K562 (cell line): ENCODE measurements around the gene PRKACB. TPM values are rescaled to one million over a fixed set of nuclear protein-coding genes. Genes with fewer than 3 reads are reported as not detected.

Source experiments
- ATAC-seq: fragments of 200-7000 bp; cut with Tn5 transposase; 3 replicates; pipeline ENCODE4 v1.9.1; 2020; ENCODE audit warnings: moderate library complexity
- BruUV-seq: library from RNA; stranded (reverse); fragments of 400-500 nt; replicated peaks from 2 replicates; lab custom pipeline; 2021; lab: Mats Ljungman, UMichigan
- CTCF ChIA-PET: fragments of 300-600 bp; formaldehyde crosslinking; extraction: SDS; loops from one replicate; lab custom pipeline; 2021; ENCODE audit warnings: low intra/inter-chr PET ratio; lab: Yijun Ruan, JAX
- POLR2A ChIA-PET: fragments of 300-600, 350-650 bp; sonication (Branson Sonifier 250); formaldehyde crosslinking; extraction: SDS; loops from one replicate; lab custom pipeline; 2021; ENCODE audit warnings: antibody characterized with exemption, inconsistent platforms; lab: Yijun Ruan, JAX
- DNase-seq, 4 experiments: peaks; one replicate each; pipeline versions ENCODE4 v3.0.0 to v3.0.0-alpha.2; 2011 to 2018; ENCODE audit warnings: low spot score in 3 of 4, mixed read lengths in 3 of 4; ENCODE audit errors: extremely low read depth in 1 of 4
- FAIRE-seq: peaks from 2 replicates; lab custom pipeline; 2011; peaks lifted over from hg19 to GRCh38; lab: Jason Lieb, UNC
- H2AFZ ChIP-seq: 2 replicates; pipeline ENCODE4 v1.6.0; 2011; ENCODE audit warnings: low read depth, low read length, control low read depth, inconsistent platforms
- H3K27ac ChIP-seq: fragments of 200-600 bp; 3 replicates; pipeline ENCODE4 v1.8.0; 2011; ENCODE audit warnings: low read depth, mild to moderate bottlenecking, control low read depth, inconsistent platforms, low read length, moderate library complexity, mixed read lengths; ENCODE audit errors: extremely low read depth
- H3K27me3 ChIP-seq, 2 experiments: fragments of 300-600 bp in 1 of 2; 2 replicates in 1 of 2; 3 replicates in 1 of 2; pipeline versions ENCODE4 v1.6.0 to v1.8.0; 2011; ENCODE audit warnings: inconsistent platforms in 2 of 2, low read length in 2 of 2, mild to moderate bottlenecking in 1 of 2, mixed read lengths in 1 of 2, moderate library complexity in 1 of 2; ENCODE audit not compliant: control insufficient read depth in 2 of 2, insufficient read depth in 2 of 2
- H3K36me3 ChIP-seq: fragments of 300-600 bp; 3 replicates; pipeline ENCODE4 v1.8.0; 2011; ENCODE audit warnings: mild to moderate bottlenecking, low read length, inconsistent platforms; ENCODE audit not compliant: control insufficient read depth, insufficient read depth
- H3K4me1 ChIP-seq, 2 experiments: fragments of 200-600 bp in 1 of 2; replicated peaks in 1 of 2; 2 replicates in 1 of 2; 3 replicates in 1 of 2; pipeline versions ENCODE4 v1.5.1 to v1.8.0; 2011; ENCODE audit warnings: inconsistent platforms in 2 of 2, low read length in 2 of 2, mild to moderate bottlenecking in 1 of 2, mixed read lengths in 1 of 2, moderate library complexity in 1 of 2; ENCODE audit not compliant: control insufficient read depth in 2 of 2, insufficient read depth in 2 of 2
- H3K4me2 ChIP-seq: 2 replicates; pipeline ENCODE4 v1.6.1; 2011; ENCODE audit warnings: low read length, control low read depth, inconsistent platforms, mixed read lengths; ENCODE audit not compliant: insufficient read depth
- H3K4me3 ChIP-seq: fragments of 200-600 bp; sonication (generic), shearing (Covaris generic); 2 replicates; pipeline ENCODE4 v1.5.1; 2016; ENCODE audit warnings: control low read depth, inconsistent platforms
- H3K79me2 ChIP-seq: fragments of 200-600 bp; 3 replicates; pipeline ENCODE4 v1.8.0; 2011; ENCODE audit warnings: low read length, inconsistent platforms; ENCODE audit not compliant: control insufficient read depth, insufficient read depth
- H3K9ac ChIP-seq, 2 experiments: 2 replicates each; pipeline versions ENCODE4 v1.6.0 to v1.6.1; 2011; ENCODE audit warnings: low read depth in 2 of 2, low read length in 2 of 2, control low read depth in 1 of 2, inconsistent platforms in 1 of 2, mild to moderate bottlenecking in 1 of 2, mixed read lengths in 1 of 2; ENCODE audit not compliant: insufficient read depth in 1 of 2
- H3K9me1 ChIP-seq: one replicate; pipeline ENCODE4 v1.6.0; 2011; ENCODE audit warnings: inconsistent platforms, mild to moderate bottlenecking, low read length, moderate library complexity; ENCODE audit not compliant: control insufficient read depth, insufficient read depth
- H3K9me3 ChIP-seq: replicated peaks from 2 replicates; pipeline ENCODE4 v1.5.1; 2011; ENCODE audit warnings: low read depth, low read length, inconsistent platforms; ENCODE audit not compliant: control insufficient read depth, insufficient read depth
- H4K20me1 ChIP-seq: replicated peaks from 2 replicates; pipeline ENCODE4 v1.6.1; 2011; ENCODE audit warnings: low read length, inconsistent platforms, mixed read lengths; ENCODE audit not compliant: control insufficient read depth, insufficient read depth
- CHD4 ChIP-seq: fragments of 200-600 bp; sonication (generic); IDR thresholded peaks from 3 replicates; pipeline ENCODE4 v1.6.1; 2012; ENCODE audit warnings: low read depth, mild to moderate bottlenecking, mixed read lengths, low read length, inconsistent platforms; ENCODE audit not compliant: insufficient read depth, insufficient replicate concordance, poor library complexity, severe bottlenecking
- EWSR1 ChIP-seq: fragments of 450-650 bp; IDR thresholded peaks from 2 replicates; pipeline ENCODE4 v1.6.1; 2018; ENCODE audit warnings: borderline replicate concordance, mild to moderate bottlenecking, low read depth, moderate library complexity; ENCODE audit not compliant: partially characterized antibody
- FOSL1 ChIP-seq: fragments of 200-800 bp; sonication (Bioruptor generic); conservative IDR thresholded peaks from 2 replicates; pipeline ENCODE4 v1.6.1; 2016; ENCODE audit warnings: missing genetic modification characterization, missing compliant biosample characterization
- HNRNPH1 ChIP-seq: fragments of 200-400 bp; formaldehyde crosslinking; optimal IDR thresholded peaks from 2 replicates; pipeline ENCODE3; 2017; ENCODE audit warnings: low read depth, mild to moderate bottlenecking, low read length, moderate library complexity
- HOXB6 ChIP-seq: fragments of 250-450 bp; sonication (Bioruptor Pico); IDR thresholded peaks from 2 replicates; pipeline ENCODE4 v1.5.1; 2022; ENCODE audit warnings: mild to moderate bottlenecking, borderline replicate concordance
- HSF4 ChIP-seq: fragments of 250-450 bp; sonication (Bioruptor Pico); IDR thresholded peaks from 2 replicates; pipeline ENCODE4 v2.1.2; 2022; ENCODE audit warnings: mild to moderate bottlenecking, moderate library complexity, borderline replicate concordance
- MAFF ChIP-seq: IDR thresholded peaks from 2 replicates; pipeline ENCODE4 v1.6.1; 2012; ENCODE audit warnings: low read length, improper control_type of control experiment
- NFXL1 ChIP-seq: fragments of 450-650 bp; formaldehyde crosslinking; IDR thresholded peaks from 2 replicates; pipeline ENCODE4 v1.4.0; 2021; ENCODE audit warnings: mild to moderate bottlenecking
- POLR3G ChIP-seq: IDR thresholded peaks from 2 replicates; pipeline ENCODE4 v1.6.1; 2011; ENCODE audit not compliant: insufficient read length, insufficient replicate concordance; ENCODE audit errors: extremely low read depth
- PRPF4 ChIP-seq: fragments of 200-400 bp; formaldehyde crosslinking; IDR thresholded peaks from one replicate; pipeline ENCODE4 v1.6.1; 2017; ENCODE audit warnings: low read length, low read depth, mild to moderate bottlenecking; ENCODE audit not compliant: insufficient read depth, poor library complexity, severe bottlenecking
- TBL1XR1 ChIP-seq, 2 experiments: IDR thresholded peaks; 2 replicates each; pipeline ENCODE4 v1.6.1; 2012; ENCODE audit warnings: improper control_type of control experiment in 2 of 2, low read length in 2 of 2, mild to moderate bottlenecking in 1 of 2
- U2AF1 ChIP-seq: fragments of 200-400 bp; formaldehyde crosslinking; optimal IDR thresholded peaks from 2 replicates; pipeline ENCODE3; 2017; ENCODE audit warnings: mild to moderate bottlenecking, low read depth, low read length, moderate library complexity
- ZBTB17 ChIP-seq: fragments of 450-650 bp; formaldehyde crosslinking; IDR thresholded peaks from 2 replicates; pipeline ENCODE4 v1.4.0; 2020; ENCODE audit warnings: mild to moderate bottlenecking
- ZNF282 ChIP-seq: sonication (generic); formaldehyde crosslinking; IDR thresholded peaks from 2 replicates; pipeline ENCODE4 v1.8.1; 2023; ENCODE audit warnings: missing genetic modification reagents
- ZNF431 ChIP-seq: sonication (generic); formaldehyde crosslinking; IDR thresholded peaks from 2 replicates; pipeline ENCODE4 v1.8.0; 2022; ENCODE audit warnings: mild to moderate bottlenecking, missing genetic modification reagents
- ZNF589 ChIP-seq: fragments of 200-800 bp; sonication (Bioruptor generic); IDR thresholded peaks from 2 replicates; pipeline ENCODE4 v1.6.1; 2016; ENCODE audit warnings: low read depth, missing genetic modification characterization, missing compliant biosample characterization
- WGBS: fragments of 100-300 bp; shearing (Covaris generic); methylation state at CpG from one replicate; pipeline ENCODE4 v1.1.6; 2016; ENCODE audit warnings: low coverage, mixed read lengths; ENCODE audit not compliant: insufficient coverage; ENCODE audit errors: missing lambda C conversion rate; 5-methylcytosine and 5-hydroxymethylcytosine counted together
- in situ Hi-C: fragments of 300-500 bp; cut with MboI; formaldehyde crosslinking; loops from 4 replicates; pipeline ENCODE4 v1.15.0; 2018; ENCODE audit warnings: inconsistent platforms, mixed read lengths
- intact Hi-C: fragments of 100-400 bp; cut with micrococcal nuclease; formaldehyde crosslinking; loops from 2 replicates; pipeline ENCODE4 v1.14.2; 2022
- polyA plus RNA-seq, 8 experiments: library from polyadenylated mRNA; depleted of rRNA in 4 of 8; stranded (reverse) in 5 of 8; unstranded in 3 of 8; fragments of >200 nt; fragmentation: Nextera tagmentation in 2 of 8; fragmentation: Illumina TruSeq in 1 of 8; extraction: Ambion mirVana in 2 of 8; extraction: Trizol in 1 of 8; gene quantifications; 2 replicates each; pipeline versions ENCODE4 v1.2.1 to v1.2.3, GENCODE V29; 2011 to 2014; ENCODE audit warnings: inconsistent platforms in 1 of 8, missing spikeins in 1 of 8
- total RNA-seq, 7 experiments: library from RNA; depleted of rRNA in 6 of 7; stranded (reverse); fragments of >200 nt in 6 of 7; fragmentation: Illumina TruSeq in 2 of 7; extraction: Trizol in 2 of 7; gene quantifications; 2 replicates each; pipeline versions ENCODE4 v1.2.1 to v1.2.3, GENCODE V29; 2011 to 2021; ENCODE audit warnings: low replicate concordance in 1 of 7
- TF ChIP-seq, protein P1 (sequence below): sonication (generic); formaldehyde crosslinking; IDR thresholded peaks from 2 replicates; pipeline ENCODE4 v1.8.0; 2023; ENCODE audit warnings: missing genetic modification reagents, mild to moderate bottlenecking, borderline replicate concordance

Gene PRKACB
- total and polyA plus RNA-seq, 9 of the 15 experiments (the other 6 are each of a cell fraction or from before 2014, with no cell fraction given) = 1.1 to 5.2 (median 2.8) TPM

DNA sequence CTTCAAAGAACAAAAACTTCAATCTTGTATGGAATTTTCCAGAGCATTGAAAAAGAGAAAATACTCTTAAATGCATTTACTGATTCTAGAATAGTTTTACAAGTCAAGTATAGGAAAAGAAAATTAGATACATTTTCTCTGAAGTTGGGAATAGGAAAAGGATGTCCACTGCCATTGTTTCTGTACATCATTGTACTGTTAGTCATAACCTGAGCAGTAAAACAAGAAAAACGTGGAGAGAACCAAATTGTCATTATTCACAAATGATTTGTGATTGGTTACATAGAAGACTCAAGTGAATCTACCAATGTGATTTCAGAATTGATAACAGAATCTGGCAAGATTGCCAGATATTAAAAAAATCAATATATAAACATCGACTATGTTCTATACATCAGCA, 27.4 kb downstream of the PRKACB start (continued):
- TF ChIP-seq CHD4 (no peak), HNRNPH1 (no peak), TBL1XR1 (IDR thresholded peaks at IDR 0.05; ENCODE audit: low read length in 2 of 2) (no peak)

GRCh38 chr1:84174051-84174556, 30.0 kb downstream of the PRKACB start:
- WGBS = 8% methylated on average over 4 of the region's 4 CpGs
- no TSS peak for BruUV-seq
- Histone ChIP-seq H3K27ac (no peak overlapping the region), H3K9me1 (no peaks in the 10 kb centered on the region), H3K4me1 (no peaks in the 10 kb centered on the region), H3K4me2 (no peak overlapping the region), H2AFZ (no peak overlapping the region), H3K4me3 (no peak overlapping the region), H3K9ac (no peak overlapping the region), H3K27me3 (no peaks in the 10 kb centered on the region), H3K9me3 (no peaks in the 10 kb centered on the region), H3K36me3 (no peaks in the 10 kb centered on the region), H3K79me2 (no peaks in the 10 kb centered on the region), H4K20me1 (no peaks in the 10 kb centered on the region)
- ATAC-seq (no peak), DNase-seq (no peak), FAIRE-seq (no peak)
- ChIA-PET POLR2A (no interaction called here), CTCF (no interaction called here)
- intact Hi-C loops (no loop called here), in situ Hi-C loops (no loop called here)
- TF ChIP-seq MAFF (no peak), ZBTB17 (no peak), HSF4 (CRISPR knock-in tag) (no peak), U2AF1 (no peak), ZNF282 (CRISPR knock-in tag) (no peak), FOSL1 (no peak), ZNF431 (CRISPR knock-in tag) (no peak), HOXB6 (CRISPR knock-in tag) (no peak), NFXL1 (CRISPR knock-in tag) (no peak), POLR3G (no peak), EWSR1 (no peak), ZNF589 (no peak), PRPF4 (no peak)
- TF ChIP-seq, protein P1, sequence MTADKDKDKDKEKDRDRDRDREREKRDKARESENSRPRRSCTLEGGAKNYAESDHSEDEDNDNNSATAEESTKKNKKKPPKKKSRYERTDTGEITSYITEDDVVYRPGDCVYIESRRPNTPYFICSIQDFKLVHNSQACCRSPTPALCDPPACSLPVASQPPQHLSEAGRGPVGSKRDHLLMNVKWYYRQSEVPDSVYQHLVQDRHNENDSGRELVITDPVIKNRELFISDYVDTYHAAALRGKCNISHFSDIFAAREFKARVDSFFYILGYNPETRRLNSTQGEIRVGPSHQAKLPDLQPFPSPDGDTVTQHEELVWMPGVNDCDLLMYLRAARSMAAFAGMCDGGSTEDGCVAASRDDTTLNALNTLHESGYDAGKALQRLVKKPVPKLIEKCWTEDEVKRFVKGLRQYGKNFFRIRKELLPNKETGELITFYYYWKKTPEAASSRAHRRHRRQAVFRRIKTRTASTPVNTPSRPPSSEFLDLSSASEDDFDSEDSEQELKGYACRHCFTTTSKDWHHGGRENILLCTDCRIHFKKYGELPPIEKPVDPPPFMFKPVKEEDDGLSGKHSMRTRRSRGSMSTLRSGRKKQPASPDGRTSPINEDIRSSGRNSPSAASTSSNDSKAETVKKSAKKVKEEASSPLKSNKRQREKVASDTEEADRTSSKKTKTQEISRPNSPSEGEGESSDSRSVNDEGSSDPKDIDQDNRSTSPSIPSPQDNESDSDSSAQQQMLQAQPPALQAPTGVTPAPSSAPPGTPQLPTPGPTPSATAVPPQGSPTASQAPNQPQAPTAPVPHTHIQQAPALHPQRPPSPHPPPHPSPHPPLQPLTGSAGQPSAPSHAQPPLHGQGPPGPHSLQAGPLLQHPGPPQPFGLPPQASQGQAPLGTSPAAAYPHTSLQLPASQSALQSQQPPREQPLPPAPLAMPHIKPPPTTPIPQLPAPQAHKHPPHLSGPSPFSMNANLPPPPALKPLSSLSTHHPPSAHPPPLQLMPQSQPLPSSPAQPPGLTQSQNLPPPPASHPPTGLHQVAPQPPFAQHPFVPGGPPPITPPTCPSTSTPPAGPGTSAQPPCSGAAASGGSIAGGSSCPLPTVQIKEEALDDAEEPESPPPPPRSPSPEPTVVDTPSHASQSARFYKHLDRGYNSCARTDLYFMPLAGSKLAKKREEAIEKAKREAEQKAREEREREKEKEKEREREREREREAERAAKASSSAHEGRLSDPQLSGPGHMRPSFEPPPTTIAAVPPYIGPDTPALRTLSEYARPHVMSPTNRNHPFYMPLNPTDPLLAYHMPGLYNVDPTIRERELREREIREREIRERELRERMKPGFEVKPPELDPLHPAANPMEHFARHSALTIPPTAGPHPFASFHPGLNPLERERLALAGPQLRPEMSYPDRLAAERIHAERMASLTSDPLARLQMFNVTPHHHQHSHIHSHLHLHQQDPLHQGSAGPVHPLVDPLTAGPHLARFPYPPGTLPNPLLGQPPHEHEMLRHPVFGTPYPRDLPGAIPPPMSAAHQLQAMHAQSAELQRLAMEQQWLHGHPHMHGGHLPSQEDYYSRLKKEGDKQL (CRISPR knock-in tag) = no peak
